Right atrium auricular region (tissue), 2 donors: Measurements from ENCODE around the gene KCNE3. TPM values are rescaled to one million over a fixed set of nuclear protein-coding genes. Genes with fewer than 3 reads are reported as not detected.

Experiments used
- DNase-seq: peaks from one replicate; pipeline ENCODE4 v3.0.0-alpha.2; 2019; ENCODE audit warnings: low spot score
- H3K27ac ChIP-seq, 2 donors: fragments of 200-600 bp; sonication (generic); 1 replicate in 1 of 2; 2 replicates in 1 of 2; pipeline ENCODE4 v1.5.1; 2016 to 2019
- H3K27me3 ChIP-seq, 2 donors: fragments of 200-600 bp; sonication (generic); one replicate each; pipeline versions ENCODE4 v1.5.1 to v1.6.0; 2017 to 2019
- H3K36me3 ChIP-seq: fragments of 200-600 bp; sonication (generic); one replicate; pipeline ENCODE4 v1.5.1; 2016
- H3K4me1 ChIP-seq, 2 donors: fragments of 200-600 bp; sonication (generic); one replicate each; pipeline versions ENCODE4 v1.5.1 to v1.6.0; 2017 to 2019
- H3K4me3 ChIP-seq, 2 donors: fragments of 200-600 bp; sonication (generic); 1 replicate in 1 of 2; 2 replicates in 1 of 2; pipeline ENCODE4 v1.5.1; 2017 to 2019; ENCODE audit warnings: mild to moderate bottlenecking in 1 of 2, moderate library complexity in 1 of 2
- H3K9me3 ChIP-seq, 2 donors: fragments of 200-600 bp; sonication (generic); one replicate each; pipeline ENCODE4 v1.5.1; 2019
- total RNA-seq, 2 donors: library from RNA; depleted of rRNA; stranded (reverse); fragments of >200 nt; gene quantifications; one replicate each; pipeline ENCODE4 v1.1.0, GENCODE V29; 2016
- TF ChIP-seq, protein P1 (sequence below), 2 donors: fragments of 200-600 bp; sonication (generic); IDR thresholded peaks; one replicate each; pipeline ENCODE4 v1.5.1; 2019; ENCODE audit warnings: antibody characterized with exemption in 2 of 2

The KCNE3 gene, protein sequence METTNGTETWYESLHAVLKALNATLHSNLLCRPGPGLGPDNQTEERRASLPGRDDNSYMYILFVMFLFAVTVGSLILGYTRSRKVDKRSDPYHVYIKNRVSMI
- total RNA-seq: 1 to 10 TPM; 1.4 to 3.3 TPM

DNA sequence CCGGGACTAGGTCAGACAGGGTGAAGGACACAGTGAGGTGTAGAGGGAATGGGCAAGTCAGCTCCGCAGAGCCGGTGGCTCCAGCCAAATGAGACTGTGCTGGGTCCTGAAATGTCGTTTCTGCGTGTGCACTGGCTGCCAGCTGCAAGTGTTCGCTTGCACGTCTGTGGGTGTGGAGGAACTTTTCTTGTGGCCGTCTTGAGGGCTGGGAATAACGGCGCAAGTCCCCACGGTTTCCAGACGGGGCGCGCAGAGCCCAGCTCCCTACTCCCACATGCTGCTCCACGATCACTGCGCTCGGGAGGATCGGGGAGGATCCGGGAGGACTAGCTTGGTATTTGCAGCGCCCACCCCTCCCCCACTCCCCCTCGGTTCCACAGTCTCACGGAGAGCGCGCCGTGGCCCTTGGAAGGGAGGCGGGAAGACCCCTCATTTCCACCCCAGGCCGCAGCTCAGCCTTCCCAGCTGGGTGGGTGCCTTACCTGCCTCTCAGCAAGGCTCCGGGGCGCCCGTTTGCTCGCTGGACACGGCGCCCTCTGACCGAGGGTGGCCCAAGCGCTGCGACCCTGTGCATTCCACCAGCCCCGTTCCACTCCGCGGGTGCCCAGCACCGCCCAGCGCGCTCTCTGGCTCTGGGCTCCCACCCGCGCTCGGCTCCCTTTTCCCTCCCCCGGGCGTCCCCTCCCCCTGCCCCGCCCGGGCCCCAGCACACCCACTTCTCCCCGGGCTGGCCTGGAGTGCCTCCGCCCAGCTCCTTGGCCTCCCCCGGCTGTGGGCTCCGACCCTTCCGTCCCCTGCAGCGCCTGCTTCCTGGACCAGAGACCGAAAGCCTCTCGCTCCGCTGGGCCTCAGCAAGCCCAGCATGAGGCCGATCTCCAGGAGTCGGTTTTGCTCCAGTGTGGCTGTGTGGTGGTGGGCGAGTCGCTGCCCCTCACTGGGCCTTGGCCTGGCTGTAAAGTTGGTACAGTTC is at the start of gene KCNE3:
KCNE3 (minus strand) TSS at position 634 of the 970 bp plus-strand sequence. CDS start 9,986 bp downstream, outside the sequence.
- Histone ChIP-seq H3K9me3 (no peaks in the 10 kb centered on the region), H3K27me3 (no peaks in the 10 kb centered on the region), H3K36me3 (no peaks in the 10 kb centered on the region), H3K4me3 (peak within 1 kb of the TSS; percentile 43 to 71), H3K27ac (peak within 1 kb of the TSS; percentile 2 to 51), H3K4me1 (peaks cover 0 to 11% of the 10 kb centered on the region in 2 donors)
- TF ChIP-seq, protein P1, sequence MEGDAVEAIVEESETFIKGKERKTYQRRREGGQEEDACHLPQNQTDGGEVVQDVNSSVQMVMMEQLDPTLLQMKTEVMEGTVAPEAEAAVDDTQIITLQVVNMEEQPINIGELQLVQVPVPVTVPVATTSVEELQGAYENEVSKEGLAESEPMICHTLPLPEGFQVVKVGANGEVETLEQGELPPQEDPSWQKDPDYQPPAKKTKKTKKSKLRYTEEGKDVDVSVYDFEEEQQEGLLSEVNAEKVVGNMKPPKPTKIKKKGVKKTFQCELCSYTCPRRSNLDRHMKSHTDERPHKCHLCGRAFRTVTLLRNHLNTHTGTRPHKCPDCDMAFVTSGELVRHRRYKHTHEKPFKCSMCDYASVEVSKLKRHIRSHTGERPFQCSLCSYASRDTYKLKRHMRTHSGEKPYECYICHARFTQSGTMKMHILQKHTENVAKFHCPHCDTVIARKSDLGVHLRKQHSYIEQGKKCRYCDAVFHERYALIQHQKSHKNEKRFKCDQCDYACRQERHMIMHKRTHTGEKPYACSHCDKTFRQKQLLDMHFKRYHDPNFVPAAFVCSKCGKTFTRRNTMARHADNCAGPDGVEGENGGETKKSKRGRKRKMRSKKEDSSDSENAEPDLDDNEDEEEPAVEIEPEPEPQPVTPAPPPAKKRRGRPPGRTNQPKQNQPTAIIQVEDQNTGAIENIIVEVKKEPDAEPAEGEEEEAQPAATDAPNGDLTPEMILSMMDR (IDR thresholded peaks at IDR 0.05): no peak
- no peak for DNase-seq

DNA sequence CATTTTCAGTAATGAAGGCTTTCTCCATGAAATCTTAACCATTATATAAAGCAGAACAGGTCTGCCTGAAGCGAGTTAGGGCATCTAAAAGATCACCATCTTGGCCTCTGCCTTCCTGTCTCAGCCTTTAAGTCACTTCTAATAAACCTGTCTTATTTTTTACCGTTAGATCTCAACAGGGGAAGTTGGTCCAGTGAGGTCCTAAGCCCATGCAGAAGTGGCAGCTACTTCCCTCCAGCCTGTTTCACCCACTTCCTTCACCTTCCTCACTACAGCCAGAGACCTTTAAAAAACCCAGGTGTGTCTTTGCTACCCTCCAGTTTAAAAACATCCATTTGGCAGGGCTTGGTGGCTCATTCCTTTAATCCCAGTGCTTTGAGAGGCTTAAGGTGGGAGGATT is 40.2 kb upstream of the KCNE3 start:
- TF ChIP-seq, protein P1 (IDR thresholded peaks at IDR 0.05): no peak
- no peaks in the 10 kb centered on the region for H3K36me3 ChIP-seq
- no peaks in the 10 kb centered on the region for H3K4me1 ChIP-seq
- H3K27ac ChIP-seq: no peak overlapping the region
- peaks cover 0 to 2% of the 10 kb centered on the region in 2 donors for H3K9me3 ChIP-seq
- H3K4me3 ChIP-seq: no peak overlapping the region
- H3K27me3 ChIP-seq: no peaks in the 10 kb centered on the region
- no peak for DNase-seq

DNA sequence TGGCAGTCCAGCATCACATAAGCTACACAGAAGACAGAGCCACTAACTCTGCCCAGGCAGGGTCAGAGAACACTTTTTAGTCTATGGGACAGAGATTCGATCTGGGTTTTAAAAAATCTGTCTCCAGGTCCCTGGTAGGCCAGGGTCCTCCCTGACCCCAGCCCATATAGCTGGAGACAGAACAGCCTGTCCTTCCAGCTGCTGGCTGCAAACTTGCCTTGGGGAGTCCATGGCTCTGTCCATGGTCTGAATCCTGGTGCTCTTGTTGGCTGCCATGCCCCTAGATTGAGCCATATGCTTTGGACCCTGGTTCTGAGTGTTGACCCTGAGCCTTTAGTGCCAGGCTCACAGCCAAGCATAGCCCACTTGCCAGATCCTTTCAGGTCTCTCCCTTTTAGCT is 39.5 kb upstream of the KCNE3 start:
- no peaks in the 10 kb centered on the region for H3K27me3 ChIP-seq
- peaks cover 0 to 7% of the 10 kb centered on the region in 2 donors for H3K9me3 ChIP-seq
- no peak for DNase-seq
- H3K4me3 ChIP-seq: no peak overlapping the region
- H3K4me1 ChIP-seq: no peaks in the 10 kb centered on the region
- no peaks in the 10 kb centered on the region for H3K36me3 ChIP-seq
- TF ChIP-seq, protein P1 (IDR thresholded peaks at IDR 0.05): no peak
- H3K27ac ChIP-seq: no peak overlapping the region

DNA sequence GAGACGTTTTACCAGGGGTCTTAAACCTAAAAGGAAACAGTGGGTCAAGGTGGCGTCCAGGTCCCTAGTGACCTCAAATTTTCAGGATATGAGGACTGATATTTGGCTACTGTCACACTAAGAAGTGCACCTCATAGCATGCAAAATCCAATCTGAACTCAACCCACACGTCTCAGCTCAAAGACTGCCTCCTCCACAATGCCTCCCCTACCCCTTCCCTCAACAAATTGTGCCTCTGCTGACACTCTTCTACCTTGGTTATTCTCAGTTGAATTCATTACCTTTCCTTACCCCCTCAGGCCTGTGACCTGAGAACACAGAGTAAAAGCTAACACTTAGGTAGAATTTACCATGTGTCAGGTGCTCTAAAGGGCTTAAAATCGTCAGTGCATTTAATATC is 38.6 kb upstream of the KCNE3 start:
- DNase-seq: no peak

DNA sequence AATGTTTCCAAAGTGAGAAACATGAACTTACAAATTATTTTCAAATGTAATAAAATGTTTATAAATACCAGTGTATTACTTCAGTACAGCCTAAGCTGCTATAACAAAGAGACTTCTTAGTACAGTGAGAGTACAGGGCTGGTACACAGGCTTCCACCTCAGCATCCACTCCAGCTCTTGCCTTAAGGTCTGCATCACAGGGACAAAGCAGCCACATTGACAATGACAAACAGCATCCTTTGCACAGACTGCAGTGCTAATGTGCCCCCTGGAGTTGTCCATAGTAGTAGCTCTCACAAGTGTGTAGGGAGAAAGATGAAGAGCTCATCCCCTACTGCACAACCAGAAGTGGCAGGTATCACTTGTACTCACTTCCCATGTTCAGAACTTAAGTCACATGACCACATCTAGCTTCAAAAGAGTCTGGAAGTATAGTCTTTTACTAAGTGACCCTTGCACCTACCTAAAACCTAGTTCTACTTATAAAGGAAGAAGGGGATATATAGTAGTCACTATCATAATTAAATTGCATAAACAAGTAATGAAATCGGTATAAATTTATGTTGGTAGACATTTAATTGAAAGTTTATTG is 36.8 kb upstream of the KCNE3 start:
- Histone ChIP-seq H3K9me3 (peaks cover 0 to 7% of the 10 kb centered on the region in 2 donors), H3K36me3 (no peaks in the 10 kb centered on the region), H3K27ac (no peak overlapping the region), H3K4me3 (no peak overlapping the region), H3K4me1 (no peaks in the 10 kb centered on the region), H3K27me3 (no peaks in the 10 kb centered on the region)
- DNase-seq: no peak
- TF ChIP-seq, protein P1 (IDR thresholded peaks at IDR 0.05): no peak

More for the DNA sequence above, 38.6 kb upstream of the KCNE3 start:
- Histone ChIP-seq H3K9me3 (peaks cover 0 to 7% of the 10 kb centered on the region in 2 donors), H3K27ac (no peak overlapping the region), H3K4me1 (no peaks in the 10 kb centered on the region), H3K27me3 (no peaks in the 10 kb centered on the region), H3K4me3 (no peak overlapping the region), H3K36me3 (no peaks in the 10 kb centered on the region)
- TF ChIP-seq, protein P1 (IDR thresholded peaks at IDR 0.05): no peak
